H1 (cell line): Measurements from ENCODE around the gene LRRC61. TPM values are rescaled to one million over a fixed set of nuclear protein-coding genes. Genes with fewer than 3 reads are reported as not detected.

ENCODE experiments used
- CTCF ChIP-seq, 3 experiments: IDR thresholded peaks; 1 replicate in 2 of 3; 2 replicates in 1 of 3; pipeline versions ENCODE4 v1.5.1 to v1.6.1; 2011; ENCODE audit warnings: low read length in 3 of 3, mild to moderate bottlenecking in 3 of 3, inconsistent platforms in 2 of 3, low read depth in 1 of 3, moderate library complexity in 1 of 3; ENCODE audit not compliant: insufficient read depth in 1 of 3; ENCODE audit errors: control extremely low read depth in 1 of 3
- KDM1A ChIP-seq: fragments of 200-600, 300-600 bp; sonication (generic); IDR thresholded peaks from 2 replicates; pipeline ENCODE4 v1.7.1; 2016; ENCODE audit warnings: mild to moderate bottlenecking, low read length, borderline replicate concordance
- NANOG ChIP-seq: IDR thresholded peaks from 2 replicates; pipeline ENCODE4 v1.6.1; 2011; ENCODE audit warnings: low read length, low read depth, mild to moderate bottlenecking, inconsistent platforms; ENCODE audit not compliant: insufficient read depth, poor library complexity, severe bottlenecking
- SIX5 ChIP-seq: IDR thresholded peaks from 2 replicates; pipeline ENCODE4 v1.6.1; 2011; ENCODE audit warnings: mild to moderate bottlenecking, low read depth, low read length
- SP2 ChIP-seq: IDR thresholded peaks from 2 replicates; pipeline ENCODE4 v1.6.1; 2012; ENCODE audit warnings: mild to moderate bottlenecking, low read length, inconsistent platforms
- TAF1 ChIP-seq: IDR thresholded peaks from 2 replicates; pipeline ENCODE4 v1.6.1; 2011; ENCODE audit warnings: mild to moderate bottlenecking, low read depth, low read length
- USF2 ChIP-seq: IDR thresholded peaks from 2 replicates; pipeline ENCODE4 v1.6.1; 2011; ENCODE audit warnings: low read length, improper control_type of control experiment
- polyA plus RNA-seq, 7 experiments: library from polyadenylated mRNA; depleted of rRNA in 3 of 7; stranded (reverse) in 5 of 7; unstranded in 2 of 7; fragments of >200 nt in 5 of 7; fragments of 200-250 nt in 2 of 7; gene quantifications; 1 replicate in 5 of 7; 2 replicates in 1 of 7; 4 replicates in 1 of 7; pipeline versions ENCODE4 v1.2.1 to v1.2.3, GENCODE V29; 2011 to 2013; ENCODE audit warnings: missing spikeins in 2 of 7, mixed read lengths in 2 of 7
- total RNA-seq: library from RNA; stranded (reverse); fragmentation: NEBNext Ultra II Directional; extraction: Animal tissue kit (Norgen Biotek cat#: 25700); gene quantifications from 2 replicates; pipeline ENCODE4 v1.2.1, GENCODE V29; 2021

The LRRC61 gene
- total and polyA plus RNA-seq, 2 of the 8 experiments (the other 6 are each of a cell fraction or from before 2014, with no cell fraction given) = 0.73 to 44.8 TPM

DNA sequence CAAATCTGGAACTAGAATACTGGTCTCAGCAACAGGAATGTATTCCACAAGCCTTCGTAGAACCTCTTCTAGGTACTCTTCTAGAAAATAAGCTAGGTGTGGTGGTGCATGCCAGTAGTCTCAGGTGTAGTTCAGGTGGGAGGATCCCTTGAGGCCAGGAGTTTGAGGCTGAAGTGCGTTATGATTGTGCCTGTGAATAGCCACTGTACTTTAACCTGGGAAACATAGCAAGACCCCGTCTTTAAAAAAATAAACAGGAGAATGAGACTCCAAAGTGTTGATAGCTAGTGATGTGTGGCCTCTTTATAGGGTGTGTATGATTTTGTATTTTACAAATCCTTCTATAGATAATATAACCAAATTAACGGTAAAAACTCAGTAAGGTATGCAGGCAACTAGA, 54.5 kb downstream of the LRRC61 start (continued):
- TF ChIP-seq CTCF (IDR thresholded peaks at IDR 0.05; ENCODE audit: control extremely low read depth in 1 of 3, insufficient read depth in 1 of 3, low read depth in 1 of 3, low read length in 3 of 3) (no peak), SP2 (no peak), USF2 (no peak), KDM1A (no peak), SIX5 (no peak), TAF1 (no peak), NANOG (no peak)
